ENCODE measurements around the gene PLIN1.

DNA sequence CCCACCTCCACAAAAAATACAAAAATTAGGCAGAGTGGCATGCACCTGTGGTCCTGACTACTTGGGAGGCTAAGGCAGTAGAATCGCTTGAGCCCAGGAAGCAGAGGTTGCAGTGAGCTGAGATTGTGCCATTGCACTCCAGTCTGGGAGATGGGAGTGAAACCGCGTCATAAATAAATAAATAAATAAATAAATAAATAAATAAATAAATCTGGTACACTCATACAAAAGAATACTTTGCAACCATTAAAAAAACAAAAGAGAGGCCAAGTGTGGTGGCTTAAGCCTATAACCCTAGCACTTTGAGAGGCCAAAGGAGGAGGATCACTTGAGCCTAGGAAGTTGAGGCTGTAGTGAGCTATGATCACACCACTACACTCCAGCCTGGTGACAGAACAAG lies 43.9 kb upstream of the PLIN1 start:
- TF ChIP-seq, protein P1, sequence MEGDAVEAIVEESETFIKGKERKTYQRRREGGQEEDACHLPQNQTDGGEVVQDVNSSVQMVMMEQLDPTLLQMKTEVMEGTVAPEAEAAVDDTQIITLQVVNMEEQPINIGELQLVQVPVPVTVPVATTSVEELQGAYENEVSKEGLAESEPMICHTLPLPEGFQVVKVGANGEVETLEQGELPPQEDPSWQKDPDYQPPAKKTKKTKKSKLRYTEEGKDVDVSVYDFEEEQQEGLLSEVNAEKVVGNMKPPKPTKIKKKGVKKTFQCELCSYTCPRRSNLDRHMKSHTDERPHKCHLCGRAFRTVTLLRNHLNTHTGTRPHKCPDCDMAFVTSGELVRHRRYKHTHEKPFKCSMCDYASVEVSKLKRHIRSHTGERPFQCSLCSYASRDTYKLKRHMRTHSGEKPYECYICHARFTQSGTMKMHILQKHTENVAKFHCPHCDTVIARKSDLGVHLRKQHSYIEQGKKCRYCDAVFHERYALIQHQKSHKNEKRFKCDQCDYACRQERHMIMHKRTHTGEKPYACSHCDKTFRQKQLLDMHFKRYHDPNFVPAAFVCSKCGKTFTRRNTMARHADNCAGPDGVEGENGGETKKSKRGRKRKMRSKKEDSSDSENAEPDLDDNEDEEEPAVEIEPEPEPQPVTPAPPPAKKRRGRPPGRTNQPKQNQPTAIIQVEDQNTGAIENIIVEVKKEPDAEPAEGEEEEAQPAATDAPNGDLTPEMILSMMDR (IDR thresholded peaks at IDR 0.05), result no peak
- TF ChIP-seq EP300 (IDR thresholded peaks at IDR 0.05) (no peak), POLR2A (IDR thresholded peaks at IDR 0.05) (no peak)

Measured in tibial nerve (tissue), 4 donors.